ENCODE data around the gene ARL5C. TPM values are rescaled to one million over a fixed set of nuclear protein-coding genes. Genes with fewer than 3 reads are reported as not detected.

ARL5C gene
- total RNA-seq, 6 experiments from 2014 or later: not detected

DNA sequence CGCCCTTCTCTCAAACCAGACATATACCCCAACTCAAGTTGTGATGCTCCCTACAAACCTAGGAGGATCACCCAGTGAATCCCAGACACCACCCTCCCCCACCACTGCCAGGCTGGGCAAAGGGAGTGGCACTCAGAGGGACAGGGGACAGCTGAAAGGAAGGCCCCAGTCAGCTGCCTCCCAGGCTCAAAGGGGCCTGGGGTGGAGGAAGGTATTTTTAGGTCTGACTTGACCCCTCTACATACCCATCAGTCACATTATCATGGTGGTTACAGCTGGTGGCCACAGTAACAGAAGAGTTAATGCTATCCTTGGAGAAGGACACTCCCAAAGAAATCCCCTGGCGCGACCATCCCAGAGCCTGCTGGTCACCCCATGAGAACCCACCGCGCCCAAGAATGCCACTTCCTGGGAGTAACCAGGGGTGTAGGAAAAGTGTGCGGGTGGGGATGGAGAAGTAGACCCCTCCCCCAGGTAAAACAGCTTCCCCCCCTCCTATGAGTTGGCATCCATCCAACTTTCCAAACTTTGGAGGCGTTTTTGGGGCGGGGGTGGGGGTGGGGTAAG is 30.4 kb upstream of the ARL5C start:
- no peak for DNase-seq
- WGBS (ENCODE audit: insufficient coverage, low coverage, low lambda C conversion rate, missing lambda C conversion rate): 18% methylated on average over 7 of the region's 8 CpGs

DNA sequence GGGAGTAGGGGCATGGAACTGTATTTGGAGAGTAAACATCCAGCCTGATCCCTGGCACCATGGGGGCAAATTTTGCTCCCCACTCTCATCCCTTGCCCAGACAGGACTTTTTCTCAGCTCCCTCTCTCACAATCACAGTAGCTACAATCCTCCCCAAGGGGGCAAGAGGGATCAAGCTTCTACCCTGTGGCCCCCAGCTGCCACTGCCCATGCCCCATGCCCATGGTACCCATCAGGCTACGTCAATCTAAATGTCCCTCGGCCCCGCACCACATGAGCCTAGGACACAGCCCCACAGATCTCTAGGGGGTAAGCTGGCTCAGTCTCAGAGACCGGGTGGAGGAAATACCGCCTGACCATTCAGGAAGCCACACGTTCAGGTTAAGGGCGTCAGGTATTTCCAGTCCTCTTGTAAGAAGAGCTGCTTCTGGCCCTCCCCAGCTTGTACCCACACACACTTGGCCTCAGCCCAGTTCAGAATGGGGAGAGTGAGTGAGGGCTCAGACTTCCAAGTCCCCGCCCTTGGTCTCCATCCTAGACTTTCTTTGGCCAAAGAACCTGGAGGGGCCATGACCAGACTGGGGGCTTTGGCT is 29.7 kb upstream of the ARL5C start:
- DNase-seq: no peak
- no peak for TF ChIP-seq POLR2A (IDR thresholded peaks at IDR 0.05)
- TF ChIP-seq, protein P1, sequence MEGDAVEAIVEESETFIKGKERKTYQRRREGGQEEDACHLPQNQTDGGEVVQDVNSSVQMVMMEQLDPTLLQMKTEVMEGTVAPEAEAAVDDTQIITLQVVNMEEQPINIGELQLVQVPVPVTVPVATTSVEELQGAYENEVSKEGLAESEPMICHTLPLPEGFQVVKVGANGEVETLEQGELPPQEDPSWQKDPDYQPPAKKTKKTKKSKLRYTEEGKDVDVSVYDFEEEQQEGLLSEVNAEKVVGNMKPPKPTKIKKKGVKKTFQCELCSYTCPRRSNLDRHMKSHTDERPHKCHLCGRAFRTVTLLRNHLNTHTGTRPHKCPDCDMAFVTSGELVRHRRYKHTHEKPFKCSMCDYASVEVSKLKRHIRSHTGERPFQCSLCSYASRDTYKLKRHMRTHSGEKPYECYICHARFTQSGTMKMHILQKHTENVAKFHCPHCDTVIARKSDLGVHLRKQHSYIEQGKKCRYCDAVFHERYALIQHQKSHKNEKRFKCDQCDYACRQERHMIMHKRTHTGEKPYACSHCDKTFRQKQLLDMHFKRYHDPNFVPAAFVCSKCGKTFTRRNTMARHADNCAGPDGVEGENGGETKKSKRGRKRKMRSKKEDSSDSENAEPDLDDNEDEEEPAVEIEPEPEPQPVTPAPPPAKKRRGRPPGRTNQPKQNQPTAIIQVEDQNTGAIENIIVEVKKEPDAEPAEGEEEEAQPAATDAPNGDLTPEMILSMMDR (IDR thresholded peaks at IDR 0.05): no peak

More for the DNA sequence above, 30.4 kb upstream of the ARL5C start:
- Histone ChIP-seq H3K27ac (no peak overlapping the region), H3K4me3 (no peak overlapping the region), H3K36me3 (peaks cover 0 to 2% (median under 1%) of the 10 kb centered on the region in 4 donors), H3K9me3 (no peaks in the 10 kb centered on the region), H3K27me3 (no peaks in the 10 kb centered on the region), H3K4me1 (peaks cover 0 to 21% (median 3%) of the 10 kb centered on the region in 4 donors)
- no peak for ATAC-seq
- TF ChIP-seq, protein P1 (IDR thresholded peaks at IDR 0.05): no peak
- TF ChIP-seq POLR2A (IDR thresholded peaks at IDR 0.05): no peak
- intact Hi-C loops (cut with DNase I): no loop called here

DNA sequence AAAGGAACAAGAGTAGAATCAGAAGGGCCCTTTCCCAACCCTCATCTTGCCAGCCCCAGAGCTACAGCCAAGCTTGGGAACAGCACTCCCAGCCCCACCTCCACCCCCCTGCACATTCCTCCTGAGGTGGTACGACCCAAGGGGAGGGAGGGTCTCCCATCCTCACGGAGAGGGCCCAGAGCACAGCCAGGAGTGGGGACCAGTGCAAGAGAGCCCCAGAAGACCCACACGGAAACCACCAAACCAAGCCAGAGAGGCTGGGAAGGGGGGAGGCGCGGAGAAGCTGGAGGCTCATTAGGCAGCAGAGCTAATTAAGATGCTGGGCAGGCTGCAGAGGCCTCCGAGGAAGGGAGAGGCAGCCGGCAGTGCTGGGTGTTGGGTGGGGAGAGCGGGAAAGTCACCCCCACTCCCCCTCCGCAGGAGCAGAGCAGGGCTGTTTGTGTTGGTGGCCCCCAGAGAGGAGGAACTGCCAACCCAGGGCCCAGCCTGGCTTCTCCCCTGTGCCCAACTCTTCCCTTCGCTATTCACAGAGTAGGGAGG is 29.1 kb upstream of the ARL5C start:
- peaks cover 0 to 15% (median 0%) of the 10 kb centered on the region in 4 donors for H3K4me1 ChIP-seq
- intact Hi-C loops (cut with DNase I): no loop called here
- H3K27ac ChIP-seq: no peak overlapping the region

More for the DNA sequence above, 29.7 kb upstream of the ARL5C start:
- Histone ChIP-seq H3K36me3 (no peaks in the 10 kb centered on the region), H3K9me3 (no peaks in the 10 kb centered on the region), H3K27ac (no peak overlapping the region), H3K4me3 (no peak overlapping the region), H3K27me3 (no peaks in the 10 kb centered on the region), H3K4me1 (peaks cover 0 to 15% (median 0%) of the 10 kb centered on the region in 4 donors)
- intact Hi-C loops (cut with DNase I): no loop called here
- no peak for ATAC-seq
- 56% methylated on average over 3 of the region's 8 CpGs for WGBS (ENCODE audit: insufficient coverage, low coverage, low lambda C conversion rate, missing lambda C conversion rate)

DNA sequence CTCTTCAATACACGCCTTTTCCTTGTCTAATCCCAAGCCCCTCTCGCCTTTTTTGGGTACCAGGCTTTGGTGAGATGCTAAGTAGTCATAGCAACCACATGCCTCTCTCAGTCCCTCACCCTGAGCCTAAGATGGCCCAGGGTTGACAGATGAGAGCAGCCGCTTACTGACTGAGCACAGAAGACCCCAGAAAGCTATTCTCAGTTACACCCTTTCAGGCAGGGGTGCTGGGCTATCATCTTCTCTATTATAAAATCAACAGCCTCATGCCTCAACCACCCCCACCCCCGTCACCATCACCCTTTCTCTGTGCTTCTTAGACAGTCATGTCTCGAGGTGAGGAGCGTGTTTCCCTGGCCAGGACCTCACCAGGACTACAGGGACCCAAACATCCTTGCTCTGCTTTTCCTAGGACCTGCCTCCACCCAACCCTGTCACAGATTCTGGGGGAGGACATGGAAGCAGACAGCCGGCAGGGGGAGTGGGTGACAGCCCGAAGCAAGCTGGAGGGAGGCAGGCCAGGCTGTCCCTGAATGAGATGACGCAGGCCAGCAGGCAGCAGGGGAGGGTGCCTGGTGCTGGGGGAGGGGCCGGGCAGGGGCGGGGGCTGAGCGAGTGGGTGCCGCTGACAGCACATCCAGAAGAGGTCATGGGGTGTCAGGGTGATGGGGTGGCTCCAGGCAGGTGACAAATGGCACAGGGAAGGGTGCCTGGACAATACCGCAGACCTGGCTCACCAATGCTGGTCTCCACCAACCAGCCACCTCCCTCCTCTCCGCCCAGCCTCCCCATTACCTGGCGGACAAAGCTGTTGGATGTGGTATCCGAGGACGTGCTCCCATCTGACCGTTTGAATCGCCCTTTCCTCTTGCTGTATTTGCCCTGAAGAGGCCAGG is 28.4 kb upstream of the ARL5C start:
- intact Hi-C loops (cut with DNase I): no loop called here
- H3K4me1 ChIP-seq: peaks cover 0 to 13% (median 0%) of the 10 kb centered on the region in 4 donors
- H3K27ac ChIP-seq: no peak overlapping the region
- peak; percentile 45 to 76 (median 54) for ATAC-seq
- peak in 1 of 3 donors; percentile 62 for DNase-seq
- no peaks in the 10 kb centered on the region for H3K27me3 ChIP-seq
- no peaks in the 10 kb centered on the region for H3K36me3 ChIP-seq
- WGBS (ENCODE audit: insufficient coverage, low coverage, low lambda C conversion rate, missing lambda C conversion rate): 33% methylated on average over 7 of the region's 20 CpGs
- TF ChIP-seq, protein P1 (IDR thresholded peaks at IDR 0.05): peak in 3 of 4 donors; percentile 9 to 33 (median 20)
- TF ChIP-seq POLR2A (IDR thresholded peaks at IDR 0.05): no peak
- H3K4me3 ChIP-seq: no peak overlapping the region
- no peaks in the 10 kb centered on the region for H3K9me3 ChIP-seq

More for the DNA sequence above, 29.1 kb upstream of the ARL5C start:
- ATAC-seq (no peak), DNase-seq (no peak)
- H3K36me3 ChIP-seq: no peaks in the 10 kb centered on the region
- TF ChIP-seq POLR2A (IDR thresholded peaks at IDR 0.05): no peak
- TF ChIP-seq, protein P1 (IDR thresholded peaks at IDR 0.05): no peak
- H3K9me3 ChIP-seq: no peaks in the 10 kb centered on the region
- WGBS (ENCODE audit: insufficient coverage, low coverage, low lambda C conversion rate, missing lambda C conversion rate): 40% methylated on average over 3 of the region's 10 CpGs
- no peak overlapping the region for H3K4me3 ChIP-seq
- H3K27me3 ChIP-seq: no peaks in the 10 kb centered on the region
